KBM-7 (cell line): ENCODE data around the gene EIPR1.
"Not testable (repeated sequence)": the region's sequence is repeated elsewhere in the genome, so short reads cannot be mapped to it uniquely, and the experiment has no call there.

Experiments
- DNase-seq: peaks from one replicate; pipeline ENCODE4 v3.0.0-alpha.2; 2015
- in situ Hi-C: fragments of 300-500 bp; cut with MboI; formaldehyde crosslinking; loops from 2 replicates; pipeline ENCODE4 v1.14.3; 2020; ENCODE audit warnings: low sequenced_read_pairs, low pct_unique_long_range_greater_than_20kb, mixed read lengths

Gene EIPR1

DNA sequence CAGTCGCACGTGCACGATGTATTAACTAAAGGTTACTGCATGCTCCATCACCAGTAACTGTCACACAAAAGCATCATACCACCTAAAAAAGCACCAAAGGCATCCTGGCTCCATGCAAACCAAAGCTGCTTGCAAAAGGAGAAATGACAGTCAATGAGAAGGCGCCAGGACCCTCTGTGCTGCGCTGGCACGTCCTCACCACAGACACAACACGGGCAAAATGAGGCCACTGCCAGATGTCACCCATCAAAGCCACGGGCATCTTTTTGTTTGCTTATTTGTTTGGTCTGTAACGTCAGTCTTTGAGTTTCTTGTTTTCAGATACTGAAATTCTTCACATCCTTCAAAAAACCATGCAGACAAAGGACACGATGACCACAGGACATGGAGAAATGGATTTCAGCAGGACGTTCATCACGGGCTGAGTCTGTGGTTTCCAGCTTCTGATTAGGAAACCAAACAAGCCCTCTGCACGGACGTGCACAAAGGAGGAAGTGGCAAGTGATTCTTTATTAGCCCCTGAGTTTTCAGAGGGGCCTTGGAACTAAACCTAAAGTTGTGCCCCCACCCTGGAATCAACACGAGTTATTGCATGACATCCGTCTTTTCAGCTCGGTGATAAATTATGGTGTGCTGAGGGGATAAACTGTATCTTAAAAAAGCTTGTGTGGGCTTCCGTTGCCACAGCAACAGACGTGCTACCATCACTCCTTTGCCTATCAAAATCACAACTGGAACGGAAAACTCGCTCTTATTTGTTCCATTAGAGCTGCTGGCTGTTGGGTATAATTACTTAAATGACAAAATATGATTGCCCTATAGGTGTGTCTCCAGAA, 181.8 kb downstream of the EIPR1 start:
- in situ Hi-C loops = no loop called here
- peak; percentile 38 for DNase-seq

DNA sequence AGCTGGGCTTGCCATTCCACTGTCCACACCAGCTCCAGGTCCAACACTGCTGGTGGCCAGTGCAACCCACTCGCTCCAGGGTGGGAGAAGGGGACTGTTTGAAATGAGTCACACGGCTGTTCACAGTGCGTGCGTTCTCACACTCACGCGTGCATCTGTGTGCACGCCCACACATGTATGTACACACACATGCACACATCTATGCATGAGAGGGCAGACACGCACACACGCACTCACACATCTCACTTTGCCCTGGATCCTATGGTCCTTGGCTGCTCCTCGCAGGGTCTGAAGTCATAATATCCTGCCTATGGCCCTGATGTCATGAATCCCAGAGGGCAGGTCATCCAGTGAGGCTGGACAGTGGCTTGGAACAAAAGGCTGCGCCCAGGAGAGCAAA, 182.8 kb downstream of the EIPR1 start:
- DNase-seq = no peak
- in situ Hi-C loops = no loop called here

DNA sequence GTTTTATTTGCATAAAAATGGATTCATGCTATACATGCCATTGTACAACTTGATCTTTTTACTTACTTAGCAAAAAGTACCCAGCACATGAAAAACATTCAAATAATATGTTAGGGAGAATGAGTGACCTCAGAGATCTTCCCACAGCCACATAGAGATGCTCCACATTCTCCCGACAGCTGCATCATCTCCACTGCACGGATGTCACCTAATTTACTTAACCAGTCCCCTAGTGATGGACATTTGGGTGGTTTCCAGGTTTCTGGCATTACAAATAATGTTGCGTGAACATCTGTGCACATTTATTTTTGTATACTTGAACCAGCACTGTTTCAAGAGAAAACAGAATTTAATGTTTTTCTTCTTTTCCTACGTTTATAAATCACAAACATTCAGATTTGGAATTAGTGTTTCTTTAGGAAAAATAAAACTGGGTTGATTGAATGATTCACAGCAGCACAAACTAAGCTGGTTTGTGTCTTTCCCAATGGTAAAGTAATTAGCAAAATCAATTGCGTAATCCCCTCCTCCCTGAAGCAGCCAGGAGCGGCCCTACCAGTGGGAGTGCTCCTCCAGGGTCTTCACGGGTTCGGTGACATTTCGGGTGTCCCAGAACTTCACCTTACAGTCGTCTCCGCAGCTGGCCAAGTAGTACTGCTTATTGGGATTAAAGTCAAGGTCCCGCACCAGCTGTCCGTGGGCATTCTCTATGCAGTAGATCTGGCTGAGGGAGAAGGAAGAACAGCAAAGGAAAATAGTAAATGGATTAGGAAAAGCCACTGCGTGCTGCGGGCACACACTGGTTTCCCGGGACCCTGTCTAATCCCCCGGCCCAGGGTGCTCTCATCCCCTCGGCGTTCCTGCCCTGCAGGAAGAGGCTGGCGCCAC, 183.9 kb downstream of the EIPR1 start:
- no peak for DNase-seq

DNA sequence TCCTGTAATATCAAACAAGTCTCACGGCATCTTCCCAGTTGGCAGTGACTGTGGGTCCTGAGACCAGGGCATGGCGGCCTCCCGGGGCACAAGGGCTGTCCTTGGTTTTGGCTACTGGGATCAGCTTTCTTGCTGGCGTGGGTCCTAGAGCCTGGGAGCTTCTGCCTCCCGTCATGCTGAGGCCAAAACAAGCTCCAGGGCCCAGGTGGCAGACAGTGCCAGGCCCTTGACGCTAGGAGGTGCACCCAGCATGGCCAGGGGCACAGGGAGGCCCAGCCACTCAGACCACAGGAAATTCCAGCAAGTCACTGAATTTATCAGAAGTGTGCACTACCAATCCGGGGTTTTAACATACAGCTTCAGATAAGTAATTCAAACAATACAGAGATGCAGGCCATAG, 184.7 kb downstream of the EIPR1 start:
- DNase-seq = no peak
- in situ Hi-C loops = no loop called here

More for the DNA sequence above, 183.9 kb downstream of the EIPR1 start:
- in situ Hi-C loops = no loop called here

DNA sequence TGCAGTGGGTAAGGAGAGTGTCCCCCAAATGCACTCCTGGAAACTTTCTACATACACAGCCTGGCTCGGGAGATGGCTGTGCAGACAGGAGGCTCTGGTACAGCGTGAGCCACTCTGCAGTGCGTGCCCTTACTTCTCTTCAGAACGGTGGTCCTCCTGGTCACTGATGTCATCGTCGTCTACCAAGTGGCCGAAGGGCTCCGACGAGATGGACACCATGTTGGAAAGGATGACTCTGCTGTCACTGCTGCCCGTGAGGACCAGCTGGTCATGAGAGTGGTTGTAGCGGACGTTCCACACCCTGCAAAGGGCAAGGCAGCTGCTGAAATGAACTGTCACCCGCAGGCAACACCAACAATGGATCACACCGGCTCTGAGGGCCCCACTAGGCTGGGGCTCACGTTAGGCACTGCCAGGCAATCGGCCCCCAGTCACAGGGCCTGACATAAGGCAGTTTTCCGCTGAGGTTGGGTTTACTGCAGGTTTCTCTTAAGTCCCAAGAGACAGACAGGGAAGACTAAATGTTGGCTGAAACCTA, 185.3 kb downstream of the EIPR1 start:
- in situ Hi-C loops = no loop called here
- DNase-seq = no peak

DNA sequence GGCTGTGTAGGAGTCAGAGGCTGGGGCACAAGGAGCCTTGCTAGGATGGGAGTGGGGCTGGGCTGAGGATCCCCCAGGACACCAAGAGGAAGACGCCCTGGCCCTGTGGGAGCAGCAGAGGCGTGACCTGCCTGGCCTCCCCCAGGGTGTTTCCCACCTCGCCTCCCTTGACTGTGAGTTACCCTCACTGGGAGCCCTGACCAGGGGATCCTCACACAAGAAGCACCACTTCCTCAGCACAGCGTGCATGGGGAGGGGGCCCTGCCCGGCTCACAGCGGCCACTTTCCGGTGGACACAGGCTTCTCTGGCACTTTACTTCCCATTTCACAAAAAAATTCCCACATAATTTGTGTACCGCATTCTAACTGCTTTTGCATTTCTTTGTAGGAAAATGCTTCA, 187.7 kb downstream of the EIPR1 start:
- in situ Hi-C loops = no loop called here
- no peak for DNase-seq

DNA sequence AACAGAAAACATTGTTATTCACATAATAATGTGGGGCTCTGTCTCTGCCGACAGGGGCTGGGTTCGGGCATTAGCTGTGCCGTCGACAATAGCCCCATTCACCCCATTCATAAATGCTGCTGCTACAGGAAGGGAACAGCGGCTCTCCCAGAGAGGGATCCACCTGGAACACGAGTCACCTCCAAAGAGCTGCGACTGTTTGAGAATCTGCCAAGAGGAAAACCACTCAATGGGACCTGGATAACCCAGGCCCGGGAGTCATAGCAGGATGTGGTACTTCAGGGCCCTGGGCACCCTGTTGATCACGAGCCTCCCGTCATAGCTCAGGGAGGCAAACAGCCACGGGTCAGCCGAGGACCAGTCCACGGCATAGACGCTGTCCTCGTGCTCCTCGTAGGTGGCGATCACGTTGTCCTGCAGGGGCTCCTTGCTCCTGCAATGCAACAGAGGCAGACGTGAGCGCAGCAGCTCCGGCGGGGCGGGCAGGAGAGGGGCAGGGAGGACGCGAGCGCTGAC, 188.5 kb downstream of the EIPR1 start:
- in situ Hi-C loops = no loop called here
- DNase-seq = no peak

DNA sequence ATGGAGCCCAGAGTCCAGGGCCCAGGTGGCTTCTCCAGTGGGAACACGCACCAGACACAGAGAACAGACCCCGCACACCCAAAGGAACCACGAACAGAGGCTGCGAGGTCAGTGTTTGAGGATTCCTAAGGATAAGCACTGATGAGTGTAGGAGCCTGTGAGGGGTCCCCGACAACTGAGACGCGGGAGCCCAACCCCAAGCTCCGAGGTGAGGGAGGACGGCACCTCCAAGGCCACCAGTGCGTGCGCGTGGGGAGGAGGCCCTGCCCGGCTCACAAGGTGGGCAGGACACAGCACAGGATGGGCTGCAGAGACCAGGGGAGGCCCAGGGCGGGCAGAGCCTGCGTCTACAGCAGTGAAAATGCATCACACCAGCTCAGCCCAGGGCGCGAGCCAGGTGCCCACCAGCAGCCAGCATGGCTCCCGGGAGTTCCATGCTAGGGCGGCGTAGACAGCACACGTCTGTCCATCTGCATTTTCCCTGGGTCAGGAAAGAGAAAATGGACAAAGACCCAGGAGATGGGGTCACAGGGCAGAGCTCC, 189.1 kb downstream of the EIPR1 start:
- in situ Hi-C loops = no loop called here
- no peak for DNase-seq

DNA sequence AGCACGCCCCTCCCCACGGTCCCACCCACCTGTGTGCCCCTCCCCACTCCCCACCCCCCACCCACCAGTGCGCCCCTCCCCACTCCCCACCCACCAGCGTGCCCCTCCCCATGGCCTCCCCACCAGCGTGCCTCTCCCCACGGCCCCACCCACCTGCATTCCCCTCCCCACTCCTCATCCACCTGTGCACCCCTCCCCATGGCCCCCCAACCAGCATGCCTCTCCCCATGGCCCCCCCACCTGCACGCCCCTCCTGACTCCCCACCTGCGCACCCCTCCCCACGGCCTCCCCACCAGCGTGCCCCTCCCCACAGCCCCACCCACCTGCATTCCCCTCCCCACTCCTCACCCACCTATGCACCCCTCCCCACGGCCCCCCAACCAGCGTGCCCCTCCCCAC, 190.2 kb downstream of the EIPR1 start:
- in situ Hi-C loops = no loop called here
- no peak for DNase-seq

DNA sequence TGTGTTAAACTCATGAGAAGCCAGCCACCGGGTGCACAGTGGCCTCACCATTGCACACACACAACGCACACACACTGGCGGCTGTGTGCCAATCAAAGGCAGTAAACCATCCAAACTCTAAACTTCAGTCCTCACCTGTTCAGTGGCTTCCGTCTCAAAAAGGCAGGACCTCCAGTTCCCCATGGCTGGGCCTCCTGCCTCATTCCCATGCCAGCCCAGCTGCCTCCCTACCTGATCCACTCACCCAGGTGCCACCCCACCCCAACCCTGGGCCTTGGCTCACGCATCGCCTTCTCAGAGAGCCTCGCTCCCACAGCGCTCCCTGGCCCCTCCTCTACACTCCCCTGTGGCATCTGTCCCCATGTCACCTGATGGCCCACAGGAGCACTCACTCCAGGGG, 190.9 kb downstream of the EIPR1 start:
- in situ Hi-C loops = no loop called here
- no peak for DNase-seq

DNA sequence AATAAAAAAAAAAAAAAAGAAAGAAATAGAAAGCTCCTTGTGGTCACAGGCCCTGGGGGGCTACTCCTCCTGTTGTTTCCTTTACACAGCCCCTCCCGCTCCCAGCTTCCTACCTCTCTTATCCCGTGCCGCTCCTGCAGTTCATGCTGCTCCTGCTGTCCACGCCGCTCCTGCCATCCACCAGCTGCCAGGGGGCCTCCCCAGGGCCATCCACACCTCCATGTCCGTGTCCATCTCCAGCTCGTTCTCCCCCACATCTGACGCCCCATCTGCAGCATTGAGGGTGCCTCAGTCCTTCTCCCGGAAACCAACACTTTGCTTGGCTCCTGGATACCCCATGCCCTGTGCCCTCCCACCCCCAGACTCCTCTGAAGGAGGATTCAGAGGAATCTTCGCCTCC, 191.7 kb downstream of the EIPR1 start:
- in situ Hi-C loops = no loop called here
- DNase-seq = no peak

DNA sequence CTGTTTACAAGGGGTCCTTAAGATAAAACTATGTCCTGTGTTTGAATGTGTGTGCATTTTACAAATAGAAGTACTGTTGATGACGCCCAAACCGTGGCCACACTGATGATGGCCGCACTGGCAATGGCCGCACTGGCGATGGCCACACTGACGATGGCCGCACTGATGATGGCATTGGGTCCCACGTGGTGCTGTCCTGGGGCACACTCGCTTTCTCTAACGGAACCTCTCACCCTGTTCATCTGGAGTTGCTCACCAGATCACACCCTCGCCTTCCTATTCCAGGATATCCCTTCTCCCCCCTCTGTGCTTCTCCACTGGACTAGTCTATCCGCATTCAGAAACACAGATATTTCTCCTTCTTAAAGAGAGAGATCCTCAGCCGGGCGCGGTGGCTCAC, 192.4 kb downstream of the EIPR1 start:
- no peak for DNase-seq

DNA sequence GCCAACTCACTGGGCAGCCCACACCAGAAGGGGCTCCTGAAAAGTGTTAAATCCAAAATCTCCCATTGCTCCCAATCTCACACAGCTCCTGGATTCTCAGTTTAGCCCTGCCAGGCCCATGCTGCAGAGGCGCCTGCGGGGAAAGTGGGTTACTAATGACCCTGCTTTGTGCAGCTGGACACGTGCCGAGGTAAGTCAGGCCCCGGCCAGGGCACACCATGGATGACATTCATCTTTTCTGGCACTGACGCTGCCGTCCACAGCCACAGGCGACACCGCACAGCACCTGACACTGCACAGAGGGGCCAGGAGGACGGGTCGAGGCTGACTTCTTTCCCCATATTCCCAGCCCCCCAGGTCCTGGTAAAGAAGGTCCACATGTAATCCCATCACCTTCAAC, 193.5 kb downstream of the EIPR1 start:
- no peak for DNase-seq
- in situ Hi-C loops = no loop called here

More for the DNA sequence above, 192.4 kb downstream of the EIPR1 start:
- in situ Hi-C loops = no loop called here

DNA sequence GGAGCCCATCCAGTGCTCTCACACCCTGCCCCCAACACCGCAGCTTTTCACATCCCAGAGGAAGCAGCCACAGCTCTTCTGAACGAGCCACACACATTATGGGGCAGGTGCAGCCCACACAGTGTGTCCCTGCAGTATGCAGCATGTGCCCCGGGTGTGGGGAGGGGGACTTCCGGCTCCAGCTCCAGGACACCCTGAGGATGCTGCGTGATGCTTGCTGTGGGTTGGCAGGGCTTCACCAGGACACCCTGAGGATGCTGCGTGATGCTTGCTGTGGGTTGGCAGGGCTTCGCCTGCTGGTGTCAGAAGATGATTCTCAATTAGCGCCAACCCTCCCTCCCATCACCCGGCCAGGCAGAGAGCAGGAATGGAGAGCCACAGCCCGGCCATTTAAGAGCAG, 193.9 kb downstream of the EIPR1 start:
- DNase-seq = no peak
- in situ Hi-C loops = no loop called here

DNA sequence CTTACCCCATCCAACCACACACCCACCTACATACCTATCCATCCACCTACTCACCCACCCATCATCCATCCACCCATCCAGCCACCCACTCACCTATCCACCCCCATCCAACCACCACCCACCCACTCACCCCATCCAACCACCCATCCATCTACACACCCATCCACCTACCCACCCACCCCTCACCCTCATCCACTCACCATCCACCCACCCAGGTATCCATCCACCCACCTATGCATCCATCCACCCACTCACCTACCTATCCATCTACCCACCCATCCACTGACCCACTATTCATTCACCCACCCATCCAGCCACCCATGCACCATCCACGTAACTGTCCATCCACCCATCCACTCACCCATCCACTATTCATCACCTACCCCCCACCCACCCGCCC, 194.8 kb downstream of the EIPR1 start:
- in situ Hi-C loops = no loop called here
- no peak for DNase-seq

DNA sequence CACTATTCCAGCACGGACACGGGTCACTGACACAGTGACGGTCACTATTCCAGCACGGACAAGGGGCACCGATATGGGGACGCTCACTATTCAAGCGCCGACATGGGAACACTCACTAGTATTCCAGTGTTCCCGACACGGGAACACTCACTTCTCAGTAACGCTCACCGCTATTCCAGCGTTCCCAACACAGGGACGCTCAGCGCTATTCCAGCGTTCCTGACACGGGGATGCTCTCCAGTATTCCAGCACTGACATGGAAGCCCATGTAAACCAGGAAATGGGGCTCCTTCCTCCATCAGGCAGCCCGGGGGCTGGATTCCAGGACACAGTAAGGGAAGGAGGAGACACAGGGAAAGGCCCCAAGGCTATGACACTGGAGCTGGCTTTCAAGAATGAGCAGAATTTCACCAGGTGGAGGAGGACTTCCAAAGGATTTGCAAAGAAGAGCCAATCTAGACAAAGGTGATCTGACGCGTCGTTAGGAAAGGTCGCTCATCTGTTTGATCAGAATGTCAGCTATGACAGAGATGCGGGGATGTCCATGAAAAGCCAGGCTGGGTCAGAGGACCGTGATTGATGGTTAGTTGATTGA, 196.1 kb downstream of the EIPR1 start:
- no peak for DNase-seq
- in situ Hi-C loops = no loop called here

DNA sequence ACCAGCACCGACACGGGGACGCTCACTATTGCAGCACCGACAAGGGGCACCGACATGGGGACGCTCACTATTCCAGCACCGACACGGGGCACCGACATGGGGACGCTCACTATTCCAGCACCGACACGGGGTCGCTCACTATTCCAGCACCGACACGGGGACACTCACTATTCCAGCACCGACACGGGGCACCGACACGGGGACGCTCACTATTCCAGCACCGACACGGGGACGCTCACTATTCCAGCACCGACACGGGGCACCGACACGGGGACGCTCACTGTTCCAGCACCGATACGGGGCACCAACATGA, 196.8 kb downstream of the EIPR1 start:
- DNase-seq, in situ Hi-C loops: not testable (repeated sequence)

DNA sequence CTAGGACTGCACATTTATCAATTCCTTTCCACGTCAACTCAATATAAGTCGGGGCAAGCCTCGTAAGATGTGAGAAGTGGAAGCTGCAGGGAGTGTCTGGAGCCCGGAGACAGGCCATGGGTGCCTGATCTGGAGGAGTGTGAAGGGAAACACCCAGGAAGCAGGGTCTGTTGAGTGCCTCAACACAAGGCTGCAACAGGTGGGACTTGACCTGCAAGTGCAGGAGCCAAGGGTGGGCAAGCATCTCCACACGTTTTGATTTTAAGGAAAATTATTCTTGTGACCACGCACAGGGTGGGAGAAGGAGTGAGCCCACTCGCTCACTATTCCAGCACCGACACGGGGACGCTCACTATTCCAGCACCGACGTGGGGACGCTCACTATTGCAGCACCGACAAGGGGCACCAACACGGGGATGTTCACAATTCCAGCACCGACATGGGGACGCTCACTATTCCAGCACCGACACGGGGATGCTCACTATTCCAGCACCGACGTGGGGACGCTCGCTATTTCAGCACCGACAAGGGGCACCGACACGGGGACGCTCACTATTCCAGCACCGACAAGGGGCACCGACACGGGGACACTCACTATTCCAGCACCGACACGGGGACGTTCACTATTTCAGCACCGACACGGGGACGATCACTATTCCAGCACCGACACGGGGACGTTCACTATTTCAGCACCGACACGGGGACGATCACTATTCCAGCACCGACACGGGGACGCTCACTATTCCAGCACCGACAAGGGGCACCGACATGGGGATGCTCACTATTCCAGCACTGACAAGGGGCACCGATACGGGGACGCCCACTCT, 197.3 kb downstream of the EIPR1 start:
- DNase-seq = no peak
- in situ Hi-C loops = no loop called here

DNA sequence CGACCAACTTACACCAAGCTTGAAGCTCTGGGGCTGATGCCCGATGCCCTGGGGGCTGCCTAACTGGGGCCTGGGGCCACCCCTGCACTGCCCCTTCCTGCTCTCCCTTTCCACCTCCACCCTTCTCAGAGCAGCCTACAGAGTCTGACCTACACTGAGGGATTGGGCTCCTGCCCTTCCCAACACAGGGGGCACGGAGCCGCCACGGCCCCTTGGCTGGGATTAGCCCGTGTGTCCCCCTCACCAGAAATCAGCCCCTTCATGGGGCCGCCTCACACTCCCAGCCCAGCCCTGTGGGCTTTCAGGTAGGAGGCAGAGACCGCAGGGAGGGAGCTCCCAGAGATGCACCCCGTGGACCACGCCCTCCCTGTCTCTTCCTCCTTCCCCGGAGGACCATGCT, 198.0 kb downstream of the EIPR1 start:
- in situ Hi-C loops = no loop called here

More for the DNA sequence above, 198.0 kb downstream of the EIPR1 start:
- no peak for DNase-seq
